NCI-H460 (cell line): Measurements from ENCODE around the gene HSFY2. TPM values are rescaled to one million over a fixed set of nuclear protein-coding genes. Genes with fewer than 3 reads are reported as not detected.
"Not testable (repeated sequence)": the region's sequence is repeated elsewhere in the genome, so short reads cannot be mapped to it uniquely, and the experiment has no call there.

Experiments used
- DNase-seq: peaks from one replicate; pipeline ENCODE4 v3.0.0-alpha.2; 2016; ENCODE audit warnings: low read depth; ENCODE audit errors: extremely low read depth
- polyA plus RNA-seq: library from polyadenylated mRNA; depleted of rRNA; stranded (reverse); fragments of >200 nt; gene quantifications from 2 replicates; pipeline ENCODE4 v1.2.3, GENCODE V29; 2014; cell fraction: nucleus; rRNA removed
- small RNA-seq, 2 experiments: library from RNA; depleted of rRNA; stranded (forward); fragments of <200 nt; gene quantifications; one replicate each; pipeline ENCODE3, GENCODE V24; 2014
- total RNA-seq: library from RNA; depleted of rRNA; stranded (reverse); fragments of >200 nt; shearing (Covaris generic); gene quantifications from 2 replicates; pipeline ENCODE4 v1.2.3, GENCODE V29; 2014; rRNA removed

The HSFY2 gene, protein sequence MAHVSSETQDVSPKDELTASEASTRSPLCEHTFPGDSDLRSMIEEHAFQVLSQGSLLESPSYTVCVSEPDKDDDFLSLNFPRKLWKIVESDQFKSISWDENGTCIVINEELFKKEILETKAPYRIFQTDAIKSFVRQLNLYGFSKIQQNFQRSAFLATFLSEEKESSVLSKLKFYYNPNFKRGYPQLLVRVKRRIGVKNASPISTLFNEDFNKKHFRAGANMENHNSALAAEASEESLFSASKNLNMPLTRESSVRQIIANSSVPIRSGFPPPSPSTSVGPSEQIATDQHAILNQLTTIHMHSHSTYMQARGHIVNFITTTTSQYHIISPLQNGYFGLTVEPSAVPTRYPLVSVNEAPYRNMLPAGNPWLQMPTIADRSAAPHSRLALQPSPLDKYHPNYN
- not detected in 2 replicates for total RNA-seq
- not detected in 2 replicates for polyA plus RNA-seq

DNA sequence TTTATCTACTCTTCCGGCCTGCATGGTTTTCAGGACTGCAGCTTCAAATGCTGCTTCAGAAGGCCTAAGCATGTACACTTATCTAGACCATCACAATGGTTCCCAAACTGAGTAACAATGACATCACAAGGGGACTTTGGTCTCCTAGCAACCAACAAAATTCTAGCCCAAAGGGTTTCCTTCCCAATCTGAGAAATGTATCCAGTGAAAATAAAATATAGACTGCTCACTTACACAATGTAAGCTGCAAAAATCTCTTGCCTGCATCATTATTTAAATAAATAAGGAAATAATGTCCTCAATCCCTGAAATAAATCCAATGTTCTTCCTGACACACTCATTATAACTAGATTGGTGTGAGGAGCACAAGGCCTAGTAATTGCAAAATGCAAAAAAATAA lies at the start of gene HSFY2:
Gene HSFY2, minus strand, starts transcription at position 101 of the 400 bp plus-strand sequence. CDS start 117 bp downstream, outside the sequence.
- DNase-seq, result not testable (repeated sequence)

DNA sequence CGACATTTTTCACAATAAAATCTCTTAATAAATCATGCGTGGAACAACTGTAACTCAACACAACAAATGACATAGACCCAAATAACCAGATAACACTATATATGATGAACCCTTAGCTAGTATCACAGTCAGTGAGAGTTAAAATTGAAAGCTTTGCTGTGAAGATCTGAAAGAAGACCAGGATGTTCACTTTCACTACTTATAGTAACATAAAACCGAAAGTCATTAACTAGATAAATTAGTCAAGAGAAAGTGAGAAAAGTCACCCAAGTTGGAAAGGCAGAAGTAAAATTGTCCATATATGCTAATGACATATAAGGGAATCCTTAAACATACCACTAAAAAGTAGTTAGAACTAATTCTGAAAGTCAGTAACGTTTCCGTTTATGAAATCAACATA lies 42.2 kb upstream of the HSFY2 start:
- DNase-seq, result not testable (repeated sequence)

DNA sequence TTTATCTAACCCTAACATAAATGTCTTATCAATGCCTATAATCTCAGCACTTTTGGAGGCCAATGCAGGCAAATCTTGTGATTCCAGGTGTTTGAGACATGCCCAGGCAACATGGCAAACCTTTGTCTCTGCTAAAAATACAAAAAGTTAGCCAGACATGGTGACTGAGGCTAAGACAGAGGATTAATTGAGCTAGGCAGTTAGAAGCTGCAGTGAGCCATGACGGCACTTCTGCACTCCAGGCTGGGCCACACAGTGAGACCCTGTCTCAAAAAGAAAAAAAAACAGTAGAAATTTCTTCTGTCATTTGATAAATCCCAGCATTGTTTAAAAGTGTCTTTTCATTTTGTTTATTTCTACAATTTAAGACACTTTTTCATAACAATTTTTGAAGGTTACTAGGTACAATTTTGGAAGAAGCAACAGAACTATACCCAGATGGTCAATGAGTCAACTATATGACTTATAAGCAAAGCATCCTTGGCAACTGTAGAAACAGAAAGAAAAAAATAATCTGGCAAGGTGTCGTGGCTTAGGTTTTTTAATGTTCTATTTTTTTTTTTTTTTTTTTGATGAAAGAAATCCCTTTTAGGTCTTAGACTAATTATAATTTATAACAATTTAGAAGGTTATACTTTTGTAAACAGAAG lies 15.3 kb upstream of the HSFY2 start:
- DNase-seq, result not testable (repeated sequence)

DNA sequence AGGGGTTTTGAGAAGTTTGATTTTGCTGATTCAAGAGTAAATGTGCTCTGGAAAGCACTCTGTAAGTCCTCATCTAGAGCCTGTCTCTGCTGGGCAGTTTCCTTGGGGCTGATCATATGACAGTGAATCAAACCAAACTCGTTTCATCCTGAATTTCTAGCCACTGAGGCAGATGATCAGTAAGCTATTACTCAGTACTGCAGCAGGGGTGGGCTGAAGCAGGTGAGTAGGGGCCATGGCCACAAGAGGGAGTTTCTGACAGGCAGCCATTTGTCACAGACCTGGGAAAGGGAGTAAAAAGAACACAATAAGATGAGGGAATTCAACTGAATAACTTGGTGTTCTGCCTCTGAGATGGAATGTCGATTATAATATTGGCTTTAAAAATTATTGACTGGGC lies 19.5 kb downstream of the HSFY2 start:
- not testable (repeated sequence) for DNase-seq

DNA sequence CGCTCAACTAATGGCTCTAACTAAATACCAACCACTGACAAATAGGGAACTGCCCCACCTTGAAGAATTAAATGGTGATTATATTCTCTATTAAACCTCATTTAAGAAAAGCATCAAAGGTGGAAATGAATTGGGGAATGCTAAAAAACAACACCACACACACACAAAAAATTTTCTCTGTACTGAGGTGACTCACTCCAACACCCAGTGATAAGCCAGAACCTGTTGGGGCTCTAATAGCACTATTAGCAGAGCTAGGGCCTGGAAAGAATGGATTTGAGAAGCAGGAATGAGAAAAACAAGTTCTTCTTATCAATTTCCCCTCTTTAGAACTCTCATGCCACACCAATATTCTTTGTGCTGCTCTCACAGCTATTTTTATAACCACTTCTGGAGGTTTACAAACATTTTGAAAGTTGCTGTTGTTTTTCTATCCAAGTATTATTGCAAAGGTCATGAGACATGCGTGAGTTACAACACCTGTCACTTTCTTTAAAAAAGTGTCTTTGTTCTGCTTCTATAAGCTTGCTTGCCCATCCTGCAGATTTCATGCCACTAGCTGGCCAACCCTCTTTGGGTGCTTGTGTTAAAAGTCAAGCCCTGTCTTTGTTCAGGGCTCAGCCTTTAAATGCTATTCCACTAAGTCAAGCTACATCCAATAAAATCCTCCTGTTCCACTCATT lies 20.3 kb downstream of the HSFY2 start:
- DNase-seq, result not testable (repeated sequence)

DNA sequence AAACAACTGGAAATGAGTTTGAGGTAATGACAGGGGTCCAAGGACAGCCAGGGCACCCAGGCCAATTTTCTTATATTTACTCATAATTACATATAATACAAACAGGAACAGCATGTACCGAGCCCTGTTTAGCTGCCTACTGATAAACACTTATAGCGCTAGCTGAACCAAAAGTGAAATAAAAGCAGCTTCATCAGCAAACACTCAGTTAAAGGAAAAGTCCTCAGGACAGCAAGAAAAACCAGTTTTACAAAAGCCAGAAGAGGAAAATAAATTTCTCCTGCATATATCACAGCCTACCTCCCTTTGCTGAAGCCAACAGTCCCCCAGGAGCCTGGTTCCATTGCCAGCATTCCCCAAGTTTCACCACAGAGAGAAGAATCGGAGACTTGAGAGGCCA lies 49.8 kb downstream of the HSFY2 start:
- not testable (repeated sequence) for DNase-seq

Small RNAs within 50 kb of the gene (small RNA-seq; reads per million reads assigned to genes)
- 0 reads per million in 2 experiments for gene GPM6BP2

Other genes starting within 250 kb of the HSFY2 start
- not detected in 2 replicates for gene HSFY1, start 227.0 kb downstream of the HSFY2 start, total RNA-seq